HG02973 (cell line): ENCODE results near the gene PREPL.

Experiments used
- ATAC-seq: cut with Tn5 transposase; IDR thresholded peaks from one replicate; pipeline ENCODE4 v1.9.1; 2021; ENCODE audit warnings: moderate library complexity; ENCODE audit not compliant: unreplicated experiment

The PREPL gene

DNA sequence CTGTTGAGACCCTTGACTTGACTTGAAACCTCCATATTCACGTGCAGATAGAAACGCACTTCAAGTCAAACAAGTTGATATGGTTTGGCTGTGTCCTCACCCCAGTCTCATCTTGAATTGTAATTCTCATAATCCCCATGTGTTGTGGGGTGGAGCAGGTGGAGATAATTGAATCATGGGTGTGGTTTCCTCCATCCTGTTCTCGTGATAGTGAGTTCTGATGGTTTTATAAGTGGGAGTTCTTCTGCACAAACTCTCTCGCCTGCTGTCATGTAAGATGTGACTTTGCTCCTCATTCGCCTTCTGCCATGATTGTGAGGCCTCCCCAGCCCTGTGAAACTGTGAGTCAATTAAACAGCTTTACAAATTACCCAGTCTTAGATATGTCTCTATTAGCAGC is 64.6 kb downstream of the PREPL start:
- no peak for ATAC-seq

- ATAC-seq, result no peak
These were observed 65.5 kb downstream of the PREPL start for GRCh38 chr2:44295633-44296359.

DNA sequence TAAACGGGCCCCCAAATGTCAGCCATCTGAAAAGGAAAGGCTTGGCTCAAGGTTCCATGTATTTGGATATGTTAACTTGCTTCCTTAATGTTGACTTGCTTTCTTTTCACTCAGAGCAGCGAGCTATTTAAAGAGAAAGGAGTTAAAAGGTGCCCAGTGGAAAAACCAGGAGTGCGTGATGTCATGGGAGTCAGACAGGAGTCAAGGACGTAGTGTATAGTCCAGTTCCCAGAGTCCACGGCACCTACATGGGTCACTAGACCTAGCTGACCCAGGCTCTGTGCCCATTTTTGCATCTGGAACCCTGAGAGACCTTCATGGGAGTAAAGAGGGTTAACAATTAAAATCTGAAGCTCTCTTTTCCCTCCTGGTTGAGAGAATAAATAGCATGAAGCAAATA is 66.2 kb downstream of the PREPL start:
- no peak for ATAC-seq

DNA sequence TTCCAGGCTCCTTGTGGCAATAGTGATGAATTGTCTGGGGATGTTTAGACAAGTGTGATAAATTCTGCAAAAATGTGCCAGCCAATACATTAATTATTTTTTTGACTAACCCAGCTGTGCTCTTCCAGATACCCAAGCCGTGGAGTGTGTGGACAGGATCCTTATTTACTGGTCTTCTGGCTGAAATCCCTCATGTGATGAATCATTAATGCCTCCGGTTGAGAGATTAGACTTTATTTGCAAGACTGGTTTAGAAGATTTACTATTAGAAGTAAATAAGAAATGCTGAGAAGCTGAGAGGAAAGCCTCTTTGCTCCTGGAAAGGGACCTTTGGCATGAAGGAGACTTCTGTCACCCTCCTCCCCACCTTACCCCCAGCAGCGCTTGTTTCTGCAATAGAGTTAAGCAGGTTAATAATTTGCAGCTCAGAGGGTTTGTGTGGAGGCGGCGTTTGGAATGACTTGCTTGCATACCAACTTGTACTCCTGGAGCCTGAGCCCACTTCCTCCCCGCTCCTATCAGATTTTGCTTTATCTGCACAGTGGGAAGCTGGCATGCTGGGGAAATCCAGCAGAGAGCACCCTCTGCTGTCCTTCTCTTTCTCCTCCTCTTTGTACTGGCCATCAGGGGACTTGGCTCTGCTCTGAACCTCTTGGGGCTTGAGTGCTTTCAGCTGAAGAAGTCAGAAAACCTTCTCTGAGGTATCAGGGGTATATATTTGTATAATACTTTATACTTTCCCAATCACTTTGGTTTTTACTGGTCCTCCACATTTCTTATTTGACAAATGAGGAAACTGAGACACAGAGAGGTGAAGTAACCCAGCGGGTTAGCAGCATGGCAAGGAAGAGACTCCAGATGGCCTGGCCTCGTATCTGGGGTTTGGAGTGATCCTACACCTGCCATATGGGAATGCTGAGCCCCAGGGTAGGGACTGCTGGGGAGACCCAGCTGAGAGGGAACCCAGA is 69.7 kb downstream of the PREPL start:
- no peak for ATAC-seq

GRCh38 chr2:44290261-44290660 is 71.0 kb downstream of the PREPL start:
- ATAC-seq, result no peak

- ATAC-seq, result no peak
These were observed 74.2 kb downstream of the PREPL start for GRCh38 chr2:44286884-44287638.

- no peak for ATAC-seq
These were observed 75.0 kb downstream of the PREPL start for GRCh38 chr2:44286119-44286883.

- ATAC-seq, result no peak
These were observed 76.1 kb downstream of the PREPL start for GRCh38 chr2:44285174-44285573.

DNA sequence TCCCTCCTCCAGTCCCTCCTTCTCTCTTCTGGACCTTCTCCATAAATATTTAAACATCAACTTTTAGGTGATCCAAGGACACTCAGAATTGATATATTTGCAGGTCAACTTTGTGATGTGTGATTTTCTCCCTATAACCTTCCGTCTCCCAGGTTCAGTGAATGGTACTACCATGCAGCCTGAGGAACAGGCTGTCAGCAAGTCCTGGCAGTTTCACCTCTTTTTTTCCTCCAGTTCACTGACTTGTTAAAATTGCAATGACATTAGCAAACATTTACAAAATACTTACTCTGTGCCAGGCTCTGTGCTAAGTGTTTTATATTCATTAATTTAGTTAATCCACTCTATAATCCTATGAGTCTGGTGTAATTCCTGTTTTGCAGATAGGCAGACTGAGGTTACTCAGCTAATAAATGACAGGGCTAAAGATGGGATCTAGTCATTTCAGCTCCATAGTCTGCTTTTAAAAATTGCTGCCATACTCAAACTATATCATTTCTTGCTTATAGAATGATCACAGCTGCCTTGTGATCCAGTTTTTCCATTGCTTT is 78.1 kb downstream of the PREPL start:
- ATAC-seq, result no peak

DNA sequence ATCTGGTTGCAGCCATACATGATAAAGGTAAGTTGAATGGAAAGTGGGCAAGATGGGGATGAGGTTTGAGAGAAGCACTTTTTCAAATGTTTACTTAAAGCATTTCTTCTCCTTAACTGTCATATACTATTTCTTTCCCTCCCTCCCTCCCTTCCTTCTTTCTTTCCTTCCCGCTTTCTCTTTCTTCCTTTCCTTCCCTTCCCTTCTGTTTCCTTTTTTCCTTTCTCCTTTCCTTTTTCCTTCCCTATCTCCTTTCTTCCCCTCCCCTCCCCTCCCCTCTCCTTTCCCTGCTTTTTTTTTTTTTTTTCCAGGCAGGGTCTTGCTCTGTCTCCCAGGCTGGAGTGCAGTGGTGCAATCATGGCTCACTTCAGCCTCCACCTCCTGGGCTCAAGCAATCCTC is 80.4 kb downstream of the PREPL start:
- ATAC-seq, result no peak

DNA sequence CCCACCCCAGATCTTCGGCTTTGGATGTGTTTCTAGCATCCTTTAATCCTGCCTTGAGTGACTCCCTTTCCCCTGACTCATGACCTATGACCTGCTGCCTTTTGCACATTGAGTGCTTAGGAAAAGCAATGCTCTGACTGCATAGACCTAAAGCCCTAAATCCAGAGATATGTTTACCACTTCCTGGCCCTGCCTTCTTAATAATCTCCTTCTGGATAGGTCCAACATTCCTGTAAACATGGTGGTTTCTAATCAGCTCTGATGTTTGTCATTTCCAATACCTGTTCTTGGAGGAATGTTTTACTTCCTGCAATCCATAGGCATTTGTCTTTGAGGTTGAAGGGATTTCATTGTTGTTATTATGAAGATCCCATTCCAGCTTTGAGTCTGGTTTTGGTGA is 83.8 kb downstream of the PREPL start:
- no peak for ATAC-seq

DNA sequence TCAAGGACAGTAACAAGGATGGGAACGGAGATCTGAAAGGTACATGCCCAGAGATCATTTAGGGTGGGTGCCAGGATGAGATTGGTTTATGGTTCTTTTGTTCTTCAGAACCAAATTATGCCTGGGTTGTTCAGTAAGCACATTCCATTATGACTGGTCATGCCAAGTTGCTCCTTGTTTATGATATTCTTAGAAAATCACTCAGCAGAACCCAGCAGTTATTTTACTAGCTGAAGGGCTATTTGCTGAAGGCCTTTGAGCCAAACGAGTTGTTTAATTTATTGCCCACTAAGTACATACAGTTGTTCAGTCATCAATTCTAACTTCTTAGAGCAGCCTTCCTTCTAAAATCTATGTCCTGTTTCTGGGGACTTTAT is 85.4 kb downstream of the PREPL start:
- no peak for ATAC-seq

GRCh38 chr2:44273596-44273995 is 87.7 kb downstream of the PREPL start:
- ATAC-seq, result no peak

DNA sequence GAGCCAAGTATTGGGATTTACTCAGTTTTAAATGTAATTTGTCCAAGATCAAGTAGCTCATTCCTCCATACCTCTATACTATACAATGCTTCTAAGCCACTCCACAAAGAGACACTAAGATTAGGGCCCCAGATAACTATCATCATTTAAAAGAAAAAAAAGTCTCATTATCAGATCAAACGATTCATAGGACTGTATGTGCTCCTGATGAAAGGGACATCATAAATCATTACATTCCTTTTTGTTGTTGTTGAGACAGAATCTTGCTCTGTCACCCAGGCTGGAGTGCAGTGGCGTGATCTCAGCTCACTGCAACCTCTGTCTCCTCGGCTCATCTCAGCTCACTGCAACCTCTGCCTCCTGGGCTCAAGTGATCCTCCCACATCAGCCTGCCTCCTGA is 88.2 kb downstream of the PREPL start:
- ATAC-seq, result no peak

- no peak for ATAC-seq
These were observed 90.0 kb downstream of the PREPL start for GRCh38 chr2:44271296-44271695.

- ATAC-seq, result no peak
These were observed 91.5 kb downstream of the PREPL start for GRCh38 chr2:44269831-44270230.

DNA sequence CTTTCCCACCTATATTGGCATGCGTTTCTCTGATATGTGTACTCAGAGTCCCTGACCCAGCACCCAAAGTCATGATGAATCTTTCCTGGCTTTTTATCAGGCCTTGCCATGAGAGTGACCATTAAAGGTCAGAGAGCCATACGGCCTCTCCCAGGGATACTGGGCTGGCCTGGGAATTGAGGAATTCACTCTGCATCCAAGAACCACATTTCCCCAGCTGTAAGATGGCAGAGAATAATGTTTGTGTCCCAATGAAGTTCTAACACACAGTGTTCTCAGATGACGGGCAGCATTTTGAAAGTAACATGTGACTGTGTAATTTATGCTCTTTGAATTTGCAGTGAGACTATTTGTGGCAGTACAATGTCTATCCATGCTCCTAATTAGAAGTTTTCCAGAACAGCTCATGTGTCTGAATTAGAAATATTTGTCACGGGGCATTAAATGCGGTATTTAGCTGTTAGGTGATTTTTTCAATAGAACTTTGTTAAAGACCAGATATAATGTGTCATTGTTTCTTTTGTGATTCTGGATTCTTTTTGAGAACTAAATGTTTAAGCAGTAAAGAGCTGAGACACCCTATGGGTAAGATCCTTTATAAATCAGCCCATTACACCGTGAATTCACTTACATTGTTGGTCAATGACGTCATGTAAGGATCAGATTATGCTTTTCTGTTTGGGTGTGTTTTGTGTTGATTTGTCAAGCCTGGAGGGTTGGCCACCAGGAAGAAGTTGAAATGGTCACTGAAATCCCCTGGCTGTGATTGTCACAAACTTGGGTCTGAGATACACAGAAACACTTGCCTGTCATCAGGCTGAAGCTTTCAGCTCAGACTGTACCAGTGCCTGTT is 93.3 kb downstream of the PREPL start:
- no peak for ATAC-seq
